A673 (cell line): ENCODE measurements around the gene ITPR1. TPM values are rescaled to one million over a fixed set of nuclear protein-coding genes. Genes with fewer than 3 reads are reported as not detected.

ENCODE experiments used
- BruUV-seq: library from RNA; stranded (reverse); fragments of 400-500 nt; replicated peaks from 2 replicates; lab custom pipeline; 2021; lab: Mats Ljungman, UMichigan
- CTCF ChIA-PET: fragments of 300-600 bp; sonication (Branson Sonifier 250); formaldehyde crosslinking; loops from one replicate; lab custom pipeline; 2022; ENCODE audit warnings: antibody characterized with exemption; lab: Charles Lee
- POLR2A ChIA-PET: fragments of 300-600 bp; sonication (Branson Sonifier 250); formaldehyde crosslinking; loops from one replicate; lab custom pipeline; 2022; ENCODE audit warnings: antibody characterized with exemption; ENCODE audit not compliant: low non-redundant PET; lab: Charles Lee
- DNase-seq: peaks from one replicate; pipeline ENCODE4 v3.0.0-alpha.2; 2015; ENCODE audit warnings: low spot score
- H3K27ac ChIP-seq: fragments of 200-600 bp; sonication (generic); 2 replicates; pipeline ENCODE4 v1.5.1; 2016; ENCODE audit warnings: mixed run types, low read depth, mild to moderate bottlenecking, mixed read lengths, antibody characterized with exemption, low read length; ENCODE audit not compliant: poor library complexity, severe bottlenecking
- H3K27me3 ChIP-seq: fragments of 200-600 bp; sonication (generic); replicated peaks from 2 replicates; pipeline ENCODE4 v1.6.1; 2017; ENCODE audit warnings: mixed run types, low read depth, mild to moderate bottlenecking, mixed read lengths, antibody characterized with exemption, low read length; ENCODE audit not compliant: insufficient read depth, poor library complexity
- H3K36me3 ChIP-seq: fragments of 200-600 bp; sonication (generic); 2 replicates; pipeline ENCODE4 v1.6.1; 2016; ENCODE audit warnings: mixed run types, mild to moderate bottlenecking, mixed read lengths, antibody characterized with exemption, low read length; ENCODE audit not compliant: insufficient read depth, poor library complexity, severe bottlenecking
- H3K4me1 ChIP-seq: fragments of 200-600 bp; sonication (generic); 2 replicates; pipeline ENCODE4 v1.6.1; 2017; ENCODE audit warnings: mixed run types, mild to moderate bottlenecking, mixed read lengths, antibody characterized with exemption, low read length; ENCODE audit not compliant: insufficient read depth, poor library complexity, severe bottlenecking
- H3K4me3 ChIP-seq: fragments of 200-600 bp; sonication (generic); 2 replicates; pipeline ENCODE4 v1.5.1; 2016; ENCODE audit warnings: low read depth, mixed run types, mild to moderate bottlenecking, mixed read lengths, low read length; ENCODE audit not compliant: poor library complexity, severe bottlenecking
- H3K9me3 ChIP-seq: fragments of 200-600 bp; sonication (generic); 2 replicates; pipeline ENCODE4 v1.6.1; 2016; ENCODE audit warnings: mixed run types, low read depth, mild to moderate bottlenecking, mixed read lengths, antibody characterized with exemption, low read length; ENCODE audit not compliant: poor library complexity, severe bottlenecking
- EZH2 ChIP-seq: fragments of 200-600 bp; sonication (generic); IDR thresholded peaks from 2 replicates; pipeline ENCODE4 v1.6.1; 2017; ENCODE audit warnings: borderline replicate concordance, low read depth, mild to moderate bottlenecking, mixed read lengths, antibody characterized with exemption, low read length; ENCODE audit not compliant: poor library complexity, severe bottlenecking
- intact Hi-C: fragments of 100-400 bp; cut with micrococcal nuclease; formaldehyde crosslinking; loops from one replicate; pipeline ENCODE4 v1.10.0; 2022; ENCODE audit not compliant: unreplicated experiment
- total RNA-seq: library from RNA; stranded (reverse); gene quantifications from 2 replicates; pipeline ENCODE4 v1.2.3, GENCODE V29; 2021
- TF ChIP-seq, protein P1 (sequence below): fragments of 300-800, 200-600 bp; sonication (generic); conservative IDR thresholded peaks from 2 replicates; pipeline ENCODE4 v1.5.1; 2017; ENCODE audit warnings: low read depth, mild to moderate bottlenecking, antibody characterized with exemption, low read length, moderate library complexity, mixed read lengths

Gene ITPR1
- total RNA-seq, 1 experiment from 2014 or later: 8.6 TPM

DNA sequence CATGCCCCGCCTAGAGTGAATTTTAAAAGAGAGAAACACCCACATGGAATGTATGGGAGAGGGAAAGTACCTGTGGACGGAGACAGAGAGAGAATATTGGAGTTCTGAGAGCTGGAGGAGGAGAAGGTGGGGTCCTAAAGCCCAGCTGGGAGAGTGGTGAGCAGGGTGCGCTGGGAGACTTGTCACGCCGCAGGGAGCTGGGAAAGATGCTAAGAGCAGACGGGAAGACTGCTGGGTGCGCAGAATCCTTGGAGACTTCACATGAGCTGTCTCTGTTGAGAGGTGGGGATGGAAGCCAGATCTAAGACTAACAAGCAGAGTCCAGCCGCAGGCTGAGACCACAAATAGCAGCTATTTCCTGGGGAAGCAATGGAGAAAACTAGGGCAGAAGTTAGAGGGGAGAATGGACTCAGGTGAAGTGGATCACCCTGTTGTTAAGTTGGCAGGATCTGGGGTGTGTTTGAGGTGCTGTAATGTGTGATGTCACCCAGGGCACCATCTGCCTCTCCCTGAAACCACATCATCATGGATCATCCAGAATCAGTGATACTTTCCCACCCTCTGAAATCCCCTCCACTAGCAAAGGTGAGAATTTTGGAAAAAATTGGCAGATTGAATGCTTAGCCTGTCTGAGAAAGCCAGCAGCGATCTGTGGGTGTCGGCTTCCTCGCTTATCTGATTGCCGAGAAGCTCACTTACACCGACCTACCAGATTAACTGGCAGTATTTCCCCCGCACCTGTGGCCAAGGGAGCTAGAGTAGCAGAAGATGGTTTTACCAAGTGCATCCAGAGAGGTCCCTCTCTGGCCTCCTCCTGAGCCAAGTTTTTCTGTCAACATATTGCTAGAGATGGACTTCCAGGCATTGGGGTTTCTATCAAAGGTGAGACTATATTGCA lies 311.3 kb downstream of the ITPR1 start:
- intact Hi-C loops: no loop called here
- no peaks in the 10 kb centered on the region for H3K9me3 ChIP-seq
- no peaks in the 10 kb centered on the region for H3K36me3 ChIP-seq
- no TSS peak for BruUV-seq
- TF ChIP-seq, protein P1, sequence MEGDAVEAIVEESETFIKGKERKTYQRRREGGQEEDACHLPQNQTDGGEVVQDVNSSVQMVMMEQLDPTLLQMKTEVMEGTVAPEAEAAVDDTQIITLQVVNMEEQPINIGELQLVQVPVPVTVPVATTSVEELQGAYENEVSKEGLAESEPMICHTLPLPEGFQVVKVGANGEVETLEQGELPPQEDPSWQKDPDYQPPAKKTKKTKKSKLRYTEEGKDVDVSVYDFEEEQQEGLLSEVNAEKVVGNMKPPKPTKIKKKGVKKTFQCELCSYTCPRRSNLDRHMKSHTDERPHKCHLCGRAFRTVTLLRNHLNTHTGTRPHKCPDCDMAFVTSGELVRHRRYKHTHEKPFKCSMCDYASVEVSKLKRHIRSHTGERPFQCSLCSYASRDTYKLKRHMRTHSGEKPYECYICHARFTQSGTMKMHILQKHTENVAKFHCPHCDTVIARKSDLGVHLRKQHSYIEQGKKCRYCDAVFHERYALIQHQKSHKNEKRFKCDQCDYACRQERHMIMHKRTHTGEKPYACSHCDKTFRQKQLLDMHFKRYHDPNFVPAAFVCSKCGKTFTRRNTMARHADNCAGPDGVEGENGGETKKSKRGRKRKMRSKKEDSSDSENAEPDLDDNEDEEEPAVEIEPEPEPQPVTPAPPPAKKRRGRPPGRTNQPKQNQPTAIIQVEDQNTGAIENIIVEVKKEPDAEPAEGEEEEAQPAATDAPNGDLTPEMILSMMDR: no peak
- TF ChIP-seq EZH2: no peak
- ChIA-PET CTCF (no interaction called here), POLR2A (no interaction called here)
- H3K4me3 ChIP-seq: no peak overlapping the region
- no peak for DNase-seq
- no peaks in the 10 kb centered on the region for H3K27me3 ChIP-seq
- H3K27ac ChIP-seq: no peak overlapping the region
- H3K4me1 ChIP-seq: no peaks in the 10 kb centered on the region

DNA sequence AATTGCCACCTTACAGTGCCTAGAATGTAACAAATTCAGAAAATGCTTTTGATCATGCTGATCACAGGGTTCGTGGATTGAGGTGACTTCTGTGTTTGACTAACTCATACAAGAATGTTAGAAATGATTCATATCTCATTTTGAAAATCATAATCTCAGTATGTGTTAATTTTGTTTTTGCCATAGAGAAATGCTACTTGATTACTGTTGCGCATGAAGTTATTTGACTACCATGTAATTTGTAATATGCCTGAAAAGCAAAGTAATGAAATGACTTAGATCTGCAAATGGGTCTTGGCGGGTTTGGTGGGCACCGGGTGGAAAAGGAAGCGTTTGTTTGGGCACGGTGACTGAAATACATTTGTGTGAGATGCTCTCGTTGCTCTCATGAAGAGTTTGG lies 312.5 kb downstream of the ITPR1 start:
- Histone ChIP-seq H3K4me1 (no peaks in the 10 kb centered on the region), H3K4me3 (no peak overlapping the region), H3K27me3 (no peaks in the 10 kb centered on the region), H3K9me3 (no peaks in the 10 kb centered on the region), H3K36me3 (no peaks in the 10 kb centered on the region), H3K27ac (no peak overlapping the region)
- ChIA-PET POLR2A (no interaction called here), CTCF (no interaction called here)
- intact Hi-C loops: no loop called here
- TF ChIP-seq EZH2: no peak
- TF ChIP-seq, protein P1: no peak
- DNase-seq: no peak
- BruUV-seq: no TSS peak

DNA sequence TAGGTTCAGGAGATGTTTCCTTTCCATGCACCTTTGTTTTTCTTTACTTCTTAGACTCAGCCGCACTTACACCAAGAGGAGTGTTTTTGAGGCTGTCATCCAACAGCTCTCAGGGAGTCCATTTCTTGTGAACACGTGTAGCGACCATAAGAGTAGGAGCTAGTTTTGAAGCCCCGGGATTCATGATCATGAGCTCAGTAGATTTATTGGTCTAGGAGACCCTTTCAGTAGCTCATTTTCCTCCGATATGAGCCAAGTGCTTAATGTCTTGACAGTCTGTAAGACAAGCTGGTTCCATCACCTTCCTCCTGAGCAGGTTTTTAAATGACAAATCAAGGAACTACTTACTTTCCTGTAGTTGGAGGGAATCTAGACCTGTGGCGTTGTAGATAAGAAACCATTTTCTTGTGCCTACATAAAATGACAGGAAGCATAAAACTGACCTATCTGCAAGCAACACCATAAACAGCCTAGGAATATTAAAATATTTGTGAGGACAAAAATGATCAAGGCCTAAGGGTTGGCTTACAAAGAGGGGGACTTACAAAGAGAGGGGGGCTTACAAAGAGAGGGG lies 313.5 kb downstream of the ITPR1 start:
- POLR2A ChIA-PET: no interaction called here
- H3K4me3 ChIP-seq: no peak overlapping the region
- DNase-seq: no peak
- H3K4me1 ChIP-seq: no peaks in the 10 kb centered on the region
- H3K27me3 ChIP-seq: no peaks in the 10 kb centered on the region
- no peaks in the 10 kb centered on the region for H3K36me3 ChIP-seq
- H3K9me3 ChIP-seq: no peaks in the 10 kb centered on the region
- CTCF ChIA-PET: no interaction called here
- BruUV-seq: no TSS peak
- no peak for TF ChIP-seq EZH2
- TF ChIP-seq, protein P1: no peak
- H3K27ac ChIP-seq: no peak overlapping the region
- intact Hi-C loops: no loop called here
